Liver (tissue), 9 donors: ENCODE measurements around the gene MARS1. TPM values are rescaled to one million over a fixed set of nuclear protein-coding genes. Genes with fewer than 3 reads are reported as not detected.

Source experiments
- DNase-seq: peaks from one replicate; pipeline ENCODE4 v3.0.0-alpha.2; 2017; ENCODE audit warnings: low spot score
- H3K27ac ChIP-seq, 2 donors: one replicate each; pipeline ENCODE4 v1.7.0; 2013; ENCODE audit warnings: inconsistent platforms in 2 of 2, low read length in 2 of 2, control low read depth in 1 of 2, low read depth in 1 of 2, mild to moderate bottlenecking in 1 of 2
- H3K27me3 ChIP-seq, 4 donors: one replicate each; pipeline versions ENCODE4 v1.6.1 to v1.7.0; 2013; ENCODE audit warnings: low read length in 3 of 4, inconsistent platforms in 1 of 4, mild to moderate bottlenecking in 1 of 4, moderate library complexity in 1 of 4; ENCODE audit not compliant: control insufficient read depth in 4 of 4, insufficient read depth in 4 of 4
- H3K36me3 ChIP-seq, 4 donors: one replicate each; pipeline versions ENCODE4 v1.6.1 to v1.7.0; 2013; ENCODE audit warnings: low read length in 3 of 4, mild to moderate bottlenecking in 3 of 4, low read depth in 1 of 4, moderate library complexity in 1 of 4; ENCODE audit not compliant: control insufficient read depth in 4 of 4, insufficient read depth in 3 of 4
- H3K4me1 ChIP-seq, 4 donors: one replicate each; pipeline versions ENCODE4 v1.6.1 to v1.7.0; 2013; ENCODE audit warnings: low read length in 3 of 4, mild to moderate bottlenecking in 3 of 4, moderate library complexity in 1 of 4; ENCODE audit not compliant: control insufficient read depth in 4 of 4, insufficient read depth in 4 of 4
- H3K4me3 ChIP-seq, 3 donors: one replicate each; pipeline versions ENCODE4 v1.6.1 to v1.7.0; 2013; ENCODE audit warnings: low read length in 3 of 3, control low read depth in 1 of 3, low read depth in 1 of 3, mild to moderate bottlenecking in 1 of 3
- H3K9ac ChIP-seq, 2 donors: one replicate each; pipeline ENCODE4 v1.7.0; 2013; ENCODE audit warnings: low read length in 2 of 2, mild to moderate bottlenecking in 2 of 2, moderate library complexity in 2 of 2, control low read depth in 1 of 2, low read depth in 1 of 2
- H3K9me3 ChIP-seq, 4 donors: one replicate each; pipeline versions ENCODE4 v1.6.1 to v1.7.0; 2013; ENCODE audit warnings: low read length in 3 of 4; ENCODE audit not compliant: control insufficient read depth in 4 of 4
- EGR1 ChIP-seq, 2 donors: IDR thresholded peaks; 2 replicates each; pipeline ENCODE4 v1.6.1; 2016 to 2018; ENCODE audit warnings: antibody characterized with exemption in 2 of 2, low read depth in 2 of 2
- FOXA1 ChIP-seq: IDR thresholded peaks from 2 replicates; pipeline ENCODE4 v1.6.1; 2016; ENCODE audit warnings: antibody characterized with exemption
- FOXA2 ChIP-seq: IDR thresholded peaks from 2 replicates; pipeline ENCODE4 v1.6.1; 2016; ENCODE audit warnings: antibody characterized with exemption
- GABPA ChIP-seq, 2 donors: IDR thresholded peaks in 1 of 2; conservative IDR thresholded peaks in 1 of 2; 2 replicates each; pipeline ENCODE4 v1.6.1; 2016; ENCODE audit warnings: antibody characterized with exemption in 2 of 2, mild to moderate bottlenecking in 1 of 2, moderate library complexity in 1 of 2
- HNF4A ChIP-seq, 2 donors: conservative IDR thresholded peaks; 2 replicates each; pipeline ENCODE4 v1.6.1; 2016; ENCODE audit warnings: antibody characterized with exemption in 2 of 2, mild to moderate bottlenecking in 2 of 2
- HNF4G ChIP-seq: IDR thresholded peaks from 2 replicates; pipeline ENCODE4 v1.6.1; 2016; ENCODE audit warnings: antibody characterized with exemption
- JUND ChIP-seq, 2 donors: IDR thresholded peaks; 2 replicates each; pipeline ENCODE4 v1.6.1; 2016; ENCODE audit warnings: antibody characterized with exemption in 2 of 2
- NR2F2 ChIP-seq: IDR thresholded peaks from 2 replicates; pipeline ENCODE4 v1.6.1; 2016; ENCODE audit warnings: antibody characterized with exemption
- RAD21 ChIP-seq, 2 donors: IDR thresholded peaks; 2 replicates each; pipeline ENCODE4 v1.6.1; 2016; ENCODE audit warnings: antibody characterized with exemption in 2 of 2, mild to moderate bottlenecking in 2 of 2
- REST ChIP-seq: IDR thresholded peaks from 2 replicates; pipeline ENCODE4 v1.6.1; 2016; ENCODE audit warnings: antibody characterized with exemption, mild to moderate bottlenecking
- RXRA ChIP-seq, 2 donors: IDR thresholded peaks; 2 replicates each; pipeline ENCODE4 v1.6.1; 2017 to 2018; ENCODE audit warnings: antibody characterized with exemption in 2 of 2, mild to moderate bottlenecking in 1 of 2
- SP1 ChIP-seq: IDR thresholded peaks from 2 replicates; pipeline ENCODE4 v1.6.1; 2018; ENCODE audit warnings: antibody characterized with exemption, mild to moderate bottlenecking
- TAF1 ChIP-seq: conservative IDR thresholded peaks from 2 replicates; pipeline ENCODE4 v1.6.1; 2016; ENCODE audit warnings: antibody characterized with exemption, mild to moderate bottlenecking
- YY1 ChIP-seq: IDR thresholded peaks from 2 replicates; pipeline ENCODE4 v1.6.1; 2016; ENCODE audit warnings: antibody characterized with exemption, mild to moderate bottlenecking
- WGBS: extraction: QIAGEN DNeasy Blood & Tissue Kit; methylation state at CpG from one replicate; pipeline ENCODE4 v1.1.7; 2013; 5-methylcytosine and 5-hydroxymethylcytosine counted together
- polyA plus RNA-seq, 2 donors: library from polyadenylated mRNA; stranded (reverse) in 1 of 2; unstranded in 1 of 2; fragments of 200-250 nt in 1 of 2; fragments of >200 nt in 1 of 2; fragmentation: Nextera tagmentation in 1 of 2; extraction: Ambion mirVana in 1 of 2; gene quantifications; one replicate each; pipeline versions ENCODE4 v1.2.1 to v1.2.3, GENCODE V29; 2013 to 2015
- total RNA-seq, 2 donors: library from RNA; depleted of rRNA; stranded (reverse); fragments of >200 nt; gene quantifications; one replicate each; pipeline ENCODE4 v1.2.3, GENCODE V29; 2014
- TF ChIP-seq, protein P1 (sequence below): IDR thresholded peaks from 2 replicates; pipeline ENCODE4 v1.6.1; 2016; ENCODE audit warnings: antibody characterized with exemption
- TF ChIP-seq, protein P2 (sequence below): fragments of 150-350 bp; IDR thresholded peaks from 2 replicates; pipeline ENCODE4 v1.5.1; 2017; ENCODE audit warnings: improper control_type of control experiment, low read depth, low read length; ENCODE audit not compliant: missing input control
- TF ChIP-seq, protein P3 (sequence below): IDR thresholded peaks from 2 replicates; pipeline ENCODE4 v1.6.1; 2016; ENCODE audit warnings: antibody characterized with exemption
- TF ChIP-seq, protein P4 (sequence below): IDR thresholded peaks from 2 replicates; pipeline ENCODE4 v1.6.1; 2016; ENCODE audit warnings: antibody characterized with exemption
- donor health status: healthy.
- donor health status: healthy.
- donor health status: healthy.
- donor health status: healthy.
- donor health status: healthy.

The MARS1 gene
- total and polyA plus RNA-seq, 4 donors, result 43.9 to 83.3 (median 56.0) TPM

GRCh38 chr12:57498571-57498970 lies 10.7 kb downstream of the MARS1 start:
- H3K4me1 ChIP-seq, result no peaks in the 10 kb centered on the region
- H3K27ac ChIP-seq, result no peak overlapping the region
- no peak overlapping the region for H3K9ac ChIP-seq
- peaks cover 16 to 51% (median 31%) of the 10 kb centered on the region in 4 donors for H3K36me3 ChIP-seq
- H3K27me3 ChIP-seq, result no peaks in the 10 kb centered on the region
- no peaks in the 10 kb centered on the region for H3K9me3 ChIP-seq
- no peak for DNase-seq
- no peak overlapping the region for H3K4me3 ChIP-seq
- WGBS, result 98% methylated on average over 4 of the region's 4 CpGs
- TF ChIP-seq GABPA (IDR thresholded peaks at IDR 0.05 in 1 of 2, conservative IDR thresholded peaks at IDR 0.05 in 1 of 2), result no peak
- no peak for TF ChIP-seq YY1
- TF ChIP-seq TAF1, result no peak
- no peak for TF ChIP-seq SP1
- TF ChIP-seq HNF4A (conservative IDR thresholded peaks at IDR 0.05), result no peak
- TF ChIP-seq RAD21 (IDR thresholded peaks at IDR 0.05), result no peak
- no peak for TF ChIP-seq HNF4G
- no peak for TF ChIP-seq FOXA1
- TF ChIP-seq EGR1 (IDR thresholded peaks at IDR 0.05; ENCODE audit: low read depth in 2 of 2), result no peak
- TF ChIP-seq FOXA2, result no peak
- TF ChIP-seq REST, result no peak
- no peak for TF ChIP-seq RXRA (IDR thresholded peaks at IDR 0.05)
- TF ChIP-seq, protein P1, sequence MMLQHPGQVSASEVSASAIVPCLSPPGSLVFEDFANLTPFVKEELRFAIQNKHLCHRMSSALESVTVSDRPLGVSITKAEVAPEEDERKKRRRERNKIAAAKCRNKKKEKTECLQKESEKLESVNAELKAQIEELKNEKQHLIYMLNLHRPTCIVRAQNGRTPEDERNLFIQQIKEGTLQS, result no peak
- TF ChIP-seq, protein P2, sequence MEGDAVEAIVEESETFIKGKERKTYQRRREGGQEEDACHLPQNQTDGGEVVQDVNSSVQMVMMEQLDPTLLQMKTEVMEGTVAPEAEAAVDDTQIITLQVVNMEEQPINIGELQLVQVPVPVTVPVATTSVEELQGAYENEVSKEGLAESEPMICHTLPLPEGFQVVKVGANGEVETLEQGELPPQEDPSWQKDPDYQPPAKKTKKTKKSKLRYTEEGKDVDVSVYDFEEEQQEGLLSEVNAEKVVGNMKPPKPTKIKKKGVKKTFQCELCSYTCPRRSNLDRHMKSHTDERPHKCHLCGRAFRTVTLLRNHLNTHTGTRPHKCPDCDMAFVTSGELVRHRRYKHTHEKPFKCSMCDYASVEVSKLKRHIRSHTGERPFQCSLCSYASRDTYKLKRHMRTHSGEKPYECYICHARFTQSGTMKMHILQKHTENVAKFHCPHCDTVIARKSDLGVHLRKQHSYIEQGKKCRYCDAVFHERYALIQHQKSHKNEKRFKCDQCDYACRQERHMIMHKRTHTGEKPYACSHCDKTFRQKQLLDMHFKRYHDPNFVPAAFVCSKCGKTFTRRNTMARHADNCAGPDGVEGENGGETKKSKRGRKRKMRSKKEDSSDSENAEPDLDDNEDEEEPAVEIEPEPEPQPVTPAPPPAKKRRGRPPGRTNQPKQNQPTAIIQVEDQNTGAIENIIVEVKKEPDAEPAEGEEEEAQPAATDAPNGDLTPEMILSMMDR, result no peak
- no peak for TF ChIP-seq JUND (IDR thresholded peaks at IDR 0.05)
- TF ChIP-seq, protein P3, sequence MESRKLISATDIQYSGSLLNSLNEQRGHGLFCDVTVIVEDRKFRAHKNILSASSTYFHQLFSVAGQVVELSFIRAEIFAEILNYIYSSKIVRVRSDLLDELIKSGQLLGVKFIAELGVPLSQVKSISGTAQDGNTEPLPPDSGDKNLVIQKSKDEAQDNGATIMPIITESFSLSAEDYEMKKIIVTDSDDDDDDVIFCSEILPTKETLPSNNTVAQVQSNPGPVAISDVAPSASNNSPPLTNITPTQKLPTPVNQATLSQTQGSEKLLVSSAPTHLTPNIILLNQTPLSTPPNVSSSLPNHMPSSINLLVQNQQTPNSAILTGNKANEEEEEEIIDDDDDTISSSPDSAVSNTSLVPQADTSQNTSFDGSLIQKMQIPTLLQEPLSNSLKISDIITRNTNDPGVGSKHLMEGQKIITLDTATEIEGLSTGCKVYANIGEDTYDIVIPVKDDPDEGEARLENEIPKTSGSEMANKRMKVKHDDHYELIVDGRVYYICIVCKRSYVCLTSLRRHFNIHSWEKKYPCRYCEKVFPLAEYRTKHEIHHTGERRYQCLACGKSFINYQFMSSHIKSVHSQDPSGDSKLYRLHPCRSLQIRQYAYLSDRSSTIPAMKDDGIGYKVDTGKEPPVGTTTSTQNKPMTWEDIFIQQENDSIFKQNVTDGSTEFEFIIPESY, result no peak
- TF ChIP-seq NR2F2, result no peak
- TF ChIP-seq, protein P4, sequence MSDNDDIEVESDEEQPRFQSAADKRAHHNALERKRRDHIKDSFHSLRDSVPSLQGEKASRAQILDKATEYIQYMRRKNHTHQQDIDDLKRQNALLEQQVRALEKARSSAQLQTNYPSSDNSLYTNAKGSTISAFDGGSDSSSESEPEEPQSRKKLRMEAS, result no peak
